Measurements from ENCODE around the gene PALMD. TPM values are rescaled to one million over a fixed set of nuclear protein-coding genes. Genes with fewer than 3 reads are reported as not detected.

The PALMD gene
- polyA plus RNA-seq, 4 donors = 2.1 to 3.2 (median 2.3) TPM

DNA sequence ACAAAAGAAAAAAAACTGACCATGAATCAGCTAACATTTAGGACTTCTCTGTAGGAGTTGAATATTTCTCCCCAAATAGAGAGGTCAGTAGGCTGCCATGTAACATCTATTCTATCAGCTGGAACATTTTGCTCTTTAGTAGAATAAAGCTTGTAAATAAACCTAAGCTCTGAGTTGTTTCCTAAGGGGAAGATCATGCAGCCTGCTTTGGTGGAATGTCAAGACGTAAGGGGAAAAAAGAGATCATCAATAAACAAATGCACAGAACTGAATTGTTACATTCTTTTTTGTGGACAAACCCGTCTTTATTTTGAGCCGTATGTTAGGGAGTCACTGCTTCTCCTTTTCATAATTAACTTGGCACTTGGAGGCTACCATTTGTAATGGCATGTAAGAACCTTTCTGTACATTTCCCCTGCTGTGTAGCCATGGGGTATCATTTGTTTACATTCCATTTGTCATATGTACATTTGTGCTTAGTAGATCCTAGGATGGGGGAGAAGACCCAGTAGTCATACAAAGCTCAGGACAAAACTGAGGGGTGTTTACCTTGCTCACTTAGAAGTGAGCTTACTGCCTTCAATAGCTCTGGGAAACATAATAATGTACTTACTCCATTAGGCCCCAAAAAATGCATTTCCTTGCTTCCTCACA is 10.8 kb upstream of the PALMD start:
- no peak for DNase-seq (ENCODE audit: low read depth in 4 of 4, low spot score in 3 of 4)

DNA sequence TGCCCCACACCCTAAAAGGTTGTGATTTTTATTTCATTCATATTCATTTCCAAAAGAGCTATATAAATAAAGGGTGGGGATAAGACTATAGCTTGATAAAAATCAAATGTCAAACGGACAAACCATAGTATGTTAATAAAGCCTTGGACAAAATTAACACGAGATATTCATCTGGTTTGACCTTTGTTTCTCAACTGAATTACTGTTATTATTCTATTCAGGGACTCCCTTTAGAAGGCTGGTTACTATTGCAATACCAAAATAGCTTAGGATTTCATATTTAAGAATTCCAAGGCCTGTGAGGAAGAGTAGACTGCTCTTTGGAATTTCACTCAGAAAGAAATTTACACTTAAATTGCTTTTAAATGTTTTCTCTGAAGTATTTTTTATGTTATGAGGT is 10.2 kb upstream of the PALMD start:
- DNase-seq (ENCODE audit: low read depth in 4 of 4, low spot score in 3 of 4) = no peak

- DNase-seq (ENCODE audit: low read depth in 4 of 4, low spot score in 3 of 4) = no peak
These were observed 9.2 kb upstream of the PALMD start for GRCh38 chr1:99636647-99637175.

GRCh38 chr1:99638853-99639252 is 7.1 kb upstream of the PALMD start:
- DNase-seq (ENCODE audit: low read depth in 4 of 4, low spot score in 3 of 4) = no peak

DNA sequence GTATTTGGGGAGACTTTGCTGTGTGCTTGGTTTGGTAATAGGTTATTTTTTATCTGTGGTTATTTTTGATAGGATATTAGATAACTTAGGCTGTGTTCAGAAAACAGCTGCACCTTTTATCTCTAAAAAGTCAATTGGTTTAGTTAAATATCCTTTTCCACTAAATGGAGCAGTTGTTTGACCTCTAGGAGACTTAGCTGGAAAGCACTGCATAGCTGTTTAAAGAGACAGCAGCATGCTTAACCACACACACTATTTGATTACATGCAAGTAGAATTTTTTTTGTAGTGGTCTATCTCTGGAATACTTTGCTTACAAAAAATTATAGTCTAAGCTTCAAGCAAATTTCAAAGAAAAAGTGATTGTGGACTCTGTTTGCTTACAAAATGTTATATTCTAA is 6.5 kb upstream of the PALMD start:
- no peak for DNase-seq (ENCODE audit: low read depth in 4 of 4, low spot score in 3 of 4)

- no peak for DNase-seq (ENCODE audit: low read depth in 4 of 4, low spot score in 3 of 4)
These were observed 6.0 kb upstream of the PALMD start for GRCh38 chr1:99639945-99640344.

GRCh38 chr1:99640672-99641071 is 5.2 kb upstream of the PALMD start:
- no peak for DNase-seq (ENCODE audit: low read depth in 4 of 4, low spot score in 3 of 4)

- no peak for DNase-seq (ENCODE audit: low read depth in 4 of 4, low spot score in 3 of 4)
These were observed 4.4 kb upstream of the PALMD start for GRCh38 chr1:99641558-99641957.

DNA sequence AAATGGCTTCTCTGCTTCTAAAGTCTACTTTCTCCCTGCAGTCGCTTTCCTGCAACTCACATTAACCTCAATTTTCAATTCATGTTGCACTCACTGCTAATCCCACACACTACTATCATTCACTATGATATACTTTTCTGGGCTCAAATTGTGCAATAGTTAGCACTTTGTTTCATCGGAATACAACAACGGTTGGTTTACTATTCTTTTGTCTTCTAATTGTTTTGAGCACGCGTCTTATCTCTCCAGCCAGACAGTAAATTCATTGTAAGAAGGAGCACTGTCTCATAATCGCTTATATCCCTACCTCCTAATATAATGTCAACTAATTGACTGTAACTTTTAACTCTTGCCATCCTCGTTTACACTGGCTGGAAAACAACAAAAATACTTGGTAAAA is 3.9 kb upstream of the PALMD start:
- DNase-seq (ENCODE audit: low read depth in 4 of 4, low spot score in 3 of 4) = no peak

- DNase-seq (ENCODE audit: low read depth in 4 of 4, low spot score in 3 of 4) = no peak
These were observed 2.7 kb upstream of the PALMD start for GRCh38 chr1:99643021-99643779.

GRCh38 chr1:99644279-99645004 is 1.5 kb upstream of the PALMD start:
- DNase-seq (ENCODE audit: low read depth in 4 of 4, low spot score in 3 of 4) = no peak

DNA sequence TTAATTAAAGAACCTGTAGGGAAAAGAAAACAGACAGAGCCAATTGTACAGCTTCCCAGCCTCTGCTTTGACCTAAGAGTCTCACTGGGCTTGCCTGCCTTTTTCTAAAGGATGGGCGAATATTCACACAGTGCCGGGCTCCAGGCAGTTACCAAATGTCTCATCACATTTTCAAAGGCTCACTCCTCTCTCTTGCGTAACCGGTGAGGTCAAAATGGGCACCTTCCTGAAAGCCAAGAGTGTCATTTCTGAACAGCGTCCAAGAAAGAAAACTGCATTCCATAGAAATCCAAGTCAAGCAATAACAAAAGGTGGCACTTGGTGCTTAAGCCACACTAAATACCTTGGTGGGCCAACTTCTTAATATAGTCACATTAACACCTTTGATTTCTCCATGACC is 710 bp upstream of the PALMD start:
- no peak for DNase-seq (ENCODE audit: low read depth in 4 of 4, low spot score in 3 of 4)

- DNase-seq (ENCODE audit: low read depth in 4 of 4, low spot score in 3 of 4) = no peak
These were observed 955 bp downstream of the PALMD start for GRCh38 chr1:99646868-99647267.

- no peak for DNase-seq (ENCODE audit: low read depth in 4 of 4, low spot score in 3 of 4)
These were observed 1.6 kb downstream of the PALMD start for GRCh38 chr1:99647490-99647889.

DNA sequence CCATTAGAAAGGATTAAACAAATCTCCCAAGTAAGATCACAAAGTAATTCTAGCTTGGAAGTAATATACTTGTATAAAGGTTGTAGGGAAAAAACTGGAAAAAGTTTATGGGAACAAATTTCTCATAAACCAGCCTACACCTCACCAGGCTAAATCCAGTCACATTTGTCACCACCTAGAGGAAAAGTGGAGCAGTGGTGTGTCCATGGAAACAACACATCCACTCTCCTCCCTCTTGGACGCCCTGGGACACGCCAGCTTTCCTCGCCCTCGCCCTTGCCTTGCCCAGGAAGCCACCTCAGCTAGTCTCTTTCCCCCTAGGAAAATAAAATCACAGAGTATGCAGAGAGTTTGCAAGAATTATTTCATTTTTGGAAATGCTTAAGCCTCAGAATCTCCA is 2.2 kb downstream of the PALMD start:
- DNase-seq (ENCODE audit: low read depth in 4 of 4, low spot score in 3 of 4) = no peak

- DNase-seq (ENCODE audit: low read depth in 4 of 4, low spot score in 3 of 4) = no peak
These were observed 4.1 kb downstream of the PALMD start for GRCh38 chr1:99650030-99650429.

GRCh38 chr1:99650773-99651437 is 5.0 kb downstream of the PALMD start:
- DNase-seq (ENCODE audit: low read depth in 4 of 4, low spot score in 3 of 4) = no peak

GRCh38 chr1:99652881-99653281 is 7.0 kb downstream of the PALMD start:
- no peak for DNase-seq (ENCODE audit: low read depth in 4 of 4, low spot score in 3 of 4)

GRCh38 chr1:99655376-99655775 is 9.5 kb downstream of the PALMD start:
- DNase-seq (ENCODE audit: low read depth in 4 of 4, low spot score in 3 of 4) = no peak

DNA sequence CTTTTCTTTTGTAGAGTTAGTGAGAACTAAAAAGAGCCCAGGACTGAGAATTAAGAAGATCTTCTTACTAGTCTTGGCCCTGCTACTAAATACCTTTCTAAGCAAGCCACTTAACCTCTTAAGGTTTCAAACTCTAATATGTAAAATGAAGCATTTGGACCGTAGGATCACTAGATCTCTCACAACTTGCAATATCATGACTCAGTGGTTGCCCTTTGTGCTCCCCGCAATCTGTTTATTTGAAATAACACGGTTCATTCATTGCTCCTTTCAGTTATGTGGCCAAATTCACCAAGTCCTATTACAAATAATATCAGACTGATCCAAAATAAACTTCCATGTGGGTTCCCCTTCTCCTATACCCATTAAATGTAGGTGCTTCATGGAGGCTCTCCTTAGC is 10.8 kb downstream of the PALMD start:
- DNase-seq (ENCODE audit: low read depth in 4 of 4, low spot score in 3 of 4) = no peak
